GM12878 (cell line): ENCODE results near the gene RSPO4. TPM values are rescaled to one million over a fixed set of nuclear protein-coding genes. Genes with fewer than 3 reads are reported as not detected.

Experiments
- ATAC-seq: fragments of 200-7000 bp; cut with Tn5 transposase; 3 replicates; pipeline ENCODE4 v1.9.1; 2020; ENCODE audit warnings: mild to moderate bottlenecking, moderate library complexity
- BruUV-seq: library from RNA; stranded (reverse); fragments of 400-500 nt; replicated peaks from 2 replicates; lab custom pipeline; 2021; lab: Mats Ljungman, UMichigan
- CTCF ChIA-PET: fragments of 300-600 bp; sonication (Branson Sonifier 250); formaldehyde crosslinking; extraction: SDS; loops from one replicate; lab custom pipeline; 2021; ENCODE audit warnings: inconsistent platforms; lab: Yijun Ruan, JAX
- POLR2A ChIA-PET: fragments of 350-600 bp; formaldehyde crosslinking; extraction: SDS; loops from one replicate; lab custom pipeline; 2021; ENCODE audit warnings: inconsistent platforms; lab: Charles Lee
- RAD21 ChIA-PET: fragments of 300-600 bp; sonication (Branson Sonifier 250); formaldehyde crosslinking; loops from one replicate; lab custom pipeline; 2023; ENCODE audit warnings: antibody characterized with exemption; ENCODE audit not compliant: unreplicated experiment; lab: Charles Lee
- SMC1A ChIA-PET: fragments of 300-600 bp; sonication (Branson Sonifier 250); formaldehyde crosslinking; loops from one replicate; lab custom pipeline; 2023; ENCODE audit not compliant: unreplicated experiment, uncharacterized antibody; lab: Charles Lee
- DNase-seq: peaks from one replicate; pipeline ENCODE4 v3.0.0-alpha.2; 2011; ENCODE audit warnings: low read depth, low spot score
- FAIRE-seq: peaks from 3 replicates; lab custom pipeline; 2011; peaks lifted over from hg19 to GRCh38; lab: Jason Lieb, UNC
- H2AFZ ChIP-seq: 2 replicates; pipeline ENCODE4 v1.6.0; 2011; ENCODE audit warnings: low read depth, low read length, control low read depth; ENCODE audit not compliant: control insufficient read depth
- H3K27ac ChIP-seq: 2 replicates; pipeline ENCODE4 v1.5.1; 2011; ENCODE audit warnings: control low read depth; ENCODE audit not compliant: control insufficient read depth, insufficient read depth
- H3K27me3 ChIP-seq, 2 experiments: replicated peaks in 1 of 2; 2 replicates each; pipeline versions ENCODE4 v1.6.0 to v1.6.1; 2011; ENCODE audit warnings: low read length in 1 of 2; ENCODE audit not compliant: control insufficient read depth in 2 of 2, insufficient read depth in 2 of 2
- H3K36me3 ChIP-seq, 2 experiments: 2 replicates each; pipeline ENCODE4 v1.5.1; 2011; ENCODE audit warnings: low read length in 1 of 2; ENCODE audit not compliant: control insufficient read depth in 2 of 2, insufficient read depth in 2 of 2
- H3K4me1 ChIP-seq: 2 replicates; pipeline ENCODE4 v1.6.1; 2011; ENCODE audit warnings: mild to moderate bottlenecking, low read length, moderate library complexity, mixed read lengths; ENCODE audit not compliant: control insufficient read depth, insufficient read depth
- H3K4me2 ChIP-seq: 2 replicates; pipeline ENCODE4 v1.6.0; 2011; ENCODE audit warnings: control low read depth; ENCODE audit not compliant: control insufficient read depth, insufficient read depth
- H3K4me3 ChIP-seq: fragments of 200-600 bp; sonication (generic); 2 replicates; pipeline ENCODE4 v1.5.1; 2016
- H3K79me2 ChIP-seq: 2 replicates; pipeline ENCODE4 v1.6.0; 2011; ENCODE audit warnings: low read length; ENCODE audit not compliant: control insufficient read depth, insufficient read depth
- H3K9ac ChIP-seq: 2 replicates; pipeline ENCODE4 v1.8.0; 2011; ENCODE audit warnings: low read length, control low read depth, mixed read lengths; ENCODE audit not compliant: control insufficient read depth, insufficient read depth
- H3K9me3 ChIP-seq: replicated peaks from 3 replicates; pipeline ENCODE4 v1.5.1; 2011; ENCODE audit warnings: mild to moderate bottlenecking, low read length; ENCODE audit not compliant: control insufficient read depth, insufficient read depth
- H4K20me1 ChIP-seq: 2 replicates; pipeline ENCODE4 v1.6.0; 2011; ENCODE audit not compliant: control insufficient read depth, insufficient read depth
- CEBPZ ChIP-seq: fragments of 150-350 bp; IDR thresholded peaks from 2 replicates; pipeline ENCODE4 v1.6.1; 2016; ENCODE audit warnings: low read depth, low read length
- MTA3 ChIP-seq: IDR thresholded peaks from 2 replicates; pipeline ENCODE4 v1.6.1; 2012; ENCODE audit warnings: low read length, inconsistent platforms, borderline replicate concordance
- PML ChIP-seq: IDR thresholded peaks from 2 replicates; pipeline ENCODE4 v1.6.1; 2012; ENCODE audit warnings: low read length, inconsistent platforms
- PRDM15 ChIP-seq: fragments of 450-650 bp; formaldehyde crosslinking; IDR thresholded peaks from 2 replicates; pipeline ENCODE4 v1.4.0; 2020; ENCODE audit warnings: mild to moderate bottlenecking, moderate library complexity
- REST ChIP-seq: IDR thresholded peaks from 2 replicates; pipeline ENCODE4 v1.6.1; 2012; ENCODE audit warnings: mild to moderate bottlenecking, low read depth, low read length
- SKIL ChIP-seq: fragments of 450-650 bp; IDR thresholded peaks from 2 replicates; pipeline ENCODE4 v1.6.1; 2017; ENCODE audit warnings: mild to moderate bottlenecking, low read depth, inconsistent platforms; ENCODE audit not compliant: poor library complexity, severe bottlenecking
- WGBS: methylation state at CpG from one replicate; pipeline ENCODE4 v1.1.6; 2016; ENCODE audit warnings: low lambda C conversion rate; ENCODE audit not compliant: insufficient replicate concordance, insufficient coverage; ENCODE audit errors: missing lambda C conversion rate; 5-methylcytosine and 5-hydroxymethylcytosine counted together
- in situ Hi-C: fragments of 300-500 bp; cut with MboI; formaldehyde crosslinking; loops from 9 replicates; pipeline ENCODE4 v1.14.3; 2018; ENCODE audit warnings: mixed read lengths
- intact Hi-C: fragments of 100-400 bp; cut with micrococcal nuclease; formaldehyde crosslinking; loops from one replicate; pipeline ENCODE4 v1.14.2; 2022; ENCODE audit not compliant: unreplicated experiment
- polyA plus RNA-seq, 11 experiments: library from polyadenylated mRNA; depleted of rRNA in 4 of 11; unstranded in 6 of 11; stranded (reverse) in 5 of 11; fragments of >200 nt; fragmentation: Nextera tagmentation in 4 of 11; fragmentation: Illumina TruSeq in 1 of 11; extraction: Ambion mirVana in 4 of 11; extraction: Trizol in 1 of 11; gene quantifications; 1 replicate in 1 of 11; 2 replicates in 10 of 11; pipeline versions ENCODE4 v1.2.1 to v1.2.3, GENCODE V29; 2011 to 2016; ENCODE audit warnings: inconsistent platforms in 2 of 11, missing spikeins in 2 of 11, low read depth in 1 of 11
- total RNA-seq, 4 experiments: library from RNA; depleted of rRNA in 3 of 4; stranded (reverse); fragments of >200 nt in 3 of 4; fragmentation: Illumina TruSeq in 1 of 4; extraction: Trizol in 1 of 4; gene quantifications; 2 replicates each; pipeline versions ENCODE4 v1.2.1 to v1.2.3, GENCODE V29; 2013 to 2021

RSPO4 gene
- total and polyA plus RNA-seq, 10 of the 15 experiments (the other 5 are each of a cell fraction or from before 2014, with no cell fraction given): 0.06 TPM; not detected in 9

GRCh38 chr20:913306-913849 lies 88.7 kb downstream of the RSPO4 start (continued):
- no peak for TF ChIP-seq SKIL

- DNase-seq: no peak
- intact Hi-C loops: no loop called here
- BruUV-seq: no TSS peak
- Histone ChIP-seq H2AFZ (no peak overlapping the region), H3K4me1 (no peaks in the 10 kb centered on the region), H3K79me2 (no peaks in the 10 kb centered on the region), H3K4me3 (no peak overlapping the region), H3K4me2 (no peak overlapping the region), H3K27ac (no peak overlapping the region), H3K27me3 (no peaks in the 10 kb centered on the region; a peak in 3 of 4 replicates), H3K9ac (no peak overlapping the region), H3K9me3 (no peaks in the 10 kb centered on the region), H3K36me3 (no peaks in the 10 kb centered on the region), H4K20me1 (no peaks in the 10 kb centered on the region)
- FAIRE-seq: no peak
- no peak for ATAC-seq
- SMC1A ChIA-PET: no interaction called here
- CTCF ChIA-PET: interaction anchor here (0.8 to 1.1 kb wide), 2 partner anchors 78 to 93 kb away, joined by 3 read pairs; partner anchors contain the start of gene FAM110A
- in situ Hi-C loops: no loop called here
- POLR2A ChIA-PET: no interaction called here
- RAD21 ChIA-PET: interaction anchor here (0.6 to 0.9 kb wide), 2 partner anchors 79 to 93 kb away, joined by 3 read pairs; partner anchors contain the start of gene FAM110A
- 8% methylated on average over 5 of the region's 5 CpGs for WGBS
- TF ChIP-seq PML: no peak
- no peak for TF ChIP-seq MTA3
- no peak for TF ChIP-seq CEBPZ
- no peak for TF ChIP-seq REST
- no peak for TF ChIP-seq PRDM15 (CRISPR knock-in tag)
These were observed 90.1 kb downstream of the RSPO4 start for GRCh38 chr20:911882-912600.
